GM23248 (cell line): ENCODE measurements around the gene ZNF616. TPM values are rescaled to one million over a fixed set of nuclear protein-coding genes. Genes with fewer than 3 reads are reported as not detected.

Source experiments
- DNase-seq: peaks from one replicate; pipeline ENCODE4 v3.0.0-alpha.2; 2015
- H2AFZ ChIP-seq: fragments of 200-600 bp; sonication (generic); 2 replicates; pipeline ENCODE4 v1.6.1; 2016; ENCODE audit warnings: antibody characterized with exemption
- H3F3A ChIP-seq: fragments of 200-600 bp; sonication (generic); 2 replicates; pipeline ENCODE4 v1.6.1; 2016; ENCODE audit warnings: mild to moderate bottlenecking, antibody characterized with exemption, mixed run types; ENCODE audit not compliant: insufficient read depth
- H3K27ac ChIP-seq: fragments of 200-600 bp; sonication (generic); 2 replicates; pipeline ENCODE4 v1.5.1; 2016; ENCODE audit warnings: mild to moderate bottlenecking
- H3K27me3 ChIP-seq: fragments of 200-600 bp; sonication (generic); replicated peaks from 2 replicates; pipeline ENCODE4 v1.6.1; 2016; ENCODE audit warnings: mild to moderate bottlenecking; ENCODE audit not compliant: insufficient read depth
- H3K36me3 ChIP-seq: fragments of 200-600 bp; sonication (generic); 2 replicates; pipeline ENCODE4 v1.6.1; 2016; ENCODE audit warnings: low read depth, mild to moderate bottlenecking
- H3K4me1 ChIP-seq: fragments of 200-600 bp; sonication (generic); 2 replicates; pipeline ENCODE4 v1.6.1; 2016; ENCODE audit warnings: mild to moderate bottlenecking; ENCODE audit not compliant: insufficient read depth
- H3K4me2 ChIP-seq: fragments of 200-600 bp; sonication (generic); one replicate; pipeline ENCODE4 v1.6.1; 2016; ENCODE audit warnings: mild to moderate bottlenecking; ENCODE audit not compliant: unreplicated experiment
- H3K4me3 ChIP-seq: fragments of 200-600 bp; sonication (generic); 2 replicates; pipeline ENCODE4 v1.5.1; 2016; ENCODE audit warnings: mild to moderate bottlenecking
- H3K79me2 ChIP-seq: fragments of 200-600 bp; sonication (generic); 2 replicates; pipeline ENCODE4 v1.6.1; 2016; ENCODE audit warnings: mild to moderate bottlenecking; ENCODE audit not compliant: insufficient read depth
- H3K9ac ChIP-seq: fragments of 200-600 bp; sonication (generic); 2 replicates; pipeline ENCODE4 v1.6.1; 2016; ENCODE audit warnings: mild to moderate bottlenecking
- H3K9me2 ChIP-seq: fragments of 200-600 bp; sonication (generic); 2 replicates; pipeline ENCODE4 v1.6.1; 2016; ENCODE audit warnings: mixed run types, mild to moderate bottlenecking, moderate library complexity; ENCODE audit not compliant: insufficient read depth
- H3K9me3 ChIP-seq: fragments of 200-600 bp; sonication (generic); one replicate; pipeline ENCODE4 v1.6.1; 2017; ENCODE audit warnings: low read depth
- H4K20me1 ChIP-seq: fragments of 200-600 bp; sonication (generic); 2 replicates; pipeline ENCODE4 v1.6.0; 2016; ENCODE audit not compliant: insufficient read depth
- EZH2 ChIP-seq: fragments of 200-600 bp; sonication (generic); IDR thresholded peaks from 2 replicates; pipeline ENCODE4 v1.6.1; 2018; ENCODE audit warnings: antibody characterized with exemption, mild to moderate bottlenecking; ENCODE audit not compliant: insufficient read depth, poor library complexity, severe bottlenecking
- EZH2phosphoT487 ChIP-seq: fragments of 200-600 bp; sonication (generic); IDR thresholded peaks from 2 replicates; pipeline ENCODE4 v1.6.1; 2018; ENCODE audit warnings: antibody characterized with exemption, moderate library complexity, mild to moderate bottlenecking, low read depth; ENCODE audit not compliant: insufficient read depth
- WGBS, 2 experiments: methylation state at CpG; one replicate each; pipeline ENCODE4 v1.1.6; 2015 to 2017; ENCODE audit warnings: low lambda C conversion rate in 2 of 2, low coverage in 1 of 2; ENCODE audit errors: missing lambda C conversion rate in 2 of 2; 5-methylcytosine and 5-hydroxymethylcytosine counted together
- in situ Hi-C: fragments of 300-500 bp; cut with MboI; formaldehyde crosslinking; loops from 2 replicates; pipeline ENCODE4 v1.15.0; 2020
- polyA plus RNA-seq: library from polyadenylated mRNA; unstranded; fragments of >200 nt; fragmentation: Nextera tagmentation; extraction: Ambion mirVana; gene quantifications from 2 replicates; pipeline ENCODE4 v1.2.1, GENCODE V29; 2016
- total RNA-seq: library from RNA; depleted of rRNA; stranded (reverse); fragments of >200 nt; shearing (Covaris generic); gene quantifications from 2 replicates; pipeline ENCODE4 v1.2.3, GENCODE V29; 2014

ZNF616 gene
- total and polyA plus RNA-seq, 2 experiments from 2014 or later, result 4.7 to 5.8 TPM

DNA sequence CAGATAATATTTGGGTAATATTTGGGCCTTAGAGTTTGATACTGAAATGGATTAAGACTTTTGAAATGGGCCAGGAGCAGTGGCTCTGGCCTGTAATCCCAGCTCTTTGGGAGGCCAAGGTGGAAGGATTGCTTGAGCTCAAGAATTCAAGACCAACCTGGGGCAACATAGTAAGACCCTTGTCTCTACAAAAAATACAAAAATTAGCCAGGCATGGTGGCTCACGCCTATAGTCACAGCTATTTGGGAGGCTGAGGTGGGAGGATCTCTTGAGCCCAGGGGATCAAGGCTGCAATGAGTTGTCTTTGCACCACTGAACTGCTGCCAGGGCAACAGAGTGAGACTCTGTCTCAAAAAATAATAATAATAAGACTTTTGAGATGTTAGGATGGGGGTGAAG, 32.6 kb upstream of the ZNF616 start:
- no peaks in the 10 kb centered on the region for H4K20me1 ChIP-seq

DNA sequence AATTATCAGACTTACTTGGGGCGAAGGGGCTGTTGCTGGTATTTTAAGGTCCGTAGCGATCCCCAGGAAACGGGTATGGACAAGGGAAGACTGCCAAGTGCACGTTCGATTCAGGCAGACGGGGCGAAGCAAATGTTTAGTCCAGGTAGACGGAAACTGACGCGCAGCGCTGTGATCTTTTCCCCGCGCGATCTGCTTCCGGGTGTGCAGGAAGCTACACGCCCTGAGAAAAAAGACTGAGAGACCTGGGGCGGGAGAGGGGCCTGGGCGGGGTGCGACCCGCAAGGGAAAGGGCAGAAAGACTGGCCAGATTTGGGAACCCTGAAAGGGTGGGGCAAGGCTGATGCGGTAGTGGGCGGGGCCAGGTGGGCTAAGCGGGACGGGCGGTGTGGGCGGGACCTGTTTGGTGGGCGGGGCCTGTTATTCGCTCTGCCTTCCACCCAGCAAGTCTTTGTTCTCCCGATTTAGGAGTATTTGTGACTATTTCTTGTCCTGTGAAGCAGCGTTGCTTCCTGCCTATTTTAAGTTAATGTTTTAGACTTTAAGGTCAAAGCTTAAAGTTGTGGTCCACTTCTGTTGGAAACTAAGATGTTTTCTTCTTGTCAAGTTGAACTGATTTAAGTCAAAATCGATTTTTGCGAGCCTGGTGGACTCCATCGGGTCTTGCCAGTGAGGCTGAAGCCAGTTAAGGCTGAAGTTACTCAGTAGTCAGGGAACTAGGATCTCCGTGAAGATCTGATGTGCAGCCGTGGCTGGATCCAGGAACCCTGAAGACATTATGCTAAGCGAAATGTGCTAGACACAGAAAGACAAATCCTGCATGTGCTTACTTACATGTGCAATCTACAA, 31.8 kb upstream of the ZNF616 start, which contains the start of gene ZNF836:
Gene ZNF836, minus strand, starts transcription at position 301 of the 849 bp plus-strand sequence. CDS start 3,549 bp downstream, outside the sequence.
- in situ Hi-C loops, result no loop called here
- 4 to 6% methylated on average over 30 to 37 of the region's 37 CpGs for whole genome bisulfite sequencing, 2 experiments
- peak within 1 kb of the TSS; percentile 94 for H3K4me3 ChIP-seq
- no peaks in the 10 kb centered on the region for H3K9me2 ChIP-seq
- peak within 1 kb of the TSS; percentile 99 for H2AFZ ChIP-seq
- no peaks in the 10 kb centered on the region for H4K20me1 ChIP-seq
- TF ChIP-seq EZH2, result no peak
- TF ChIP-seq EZH2phosphoT487, result no peak
- no peaks in the 10 kb centered on the region for H3K27me3 ChIP-seq
- H3F3A ChIP-seq, result no peaks in the 10 kb centered on the region; the same call in 1 of the 2 replicates
- H3K4me2 ChIP-seq, result peak within 1 kb of the TSS; percentile 99
- peak; percentile 89 for DNase-seq
- H3K79me2 ChIP-seq, result peaks cover 7% of the 10 kb centered on the region; the same call in 1 of the 2 replicates
- peak within 1 kb of the TSS; percentile 84 for H3K9ac ChIP-seq
- peaks cover 5% of the 10 kb centered on the region; the same call in 1 of the 2 replicates for H3K36me3 ChIP-seq
- H3K9me3 ChIP-seq, result no peaks in the 10 kb centered on the region
- no peak within 1 kb of the TSS for H3K27ac ChIP-seq
- H3K4me1 ChIP-seq, result peaks cover 6% of the 10 kb centered on the region; the same call in 1 of the 2 replicates

More for the DNA sequence above, 32.6 kb upstream of the ZNF616 start:
- in situ Hi-C loops, result no loop called here
- peaks cover 7% of the 10 kb centered on the region; the same call in 1 of the 2 replicates for H3K79me2 ChIP-seq
- H3K4me2 ChIP-seq, result no peak overlapping the region
- H3K4me1 ChIP-seq, result peaks cover 6% of the 10 kb centered on the region; the same call in 1 of the 2 replicates
- no peak for DNase-seq
- H2AFZ ChIP-seq, result peak overlapping the region; percentile 99
- H3K4me3 ChIP-seq, result no peak overlapping the region
- H3K9me2 ChIP-seq, result no peaks in the 10 kb centered on the region
- no peak overlapping the region for H3K9ac ChIP-seq
- WGBS, 2 experiments, result 90 to 100% methylated on average over 1 of the region's 1 CpG
- no peaks in the 10 kb centered on the region; the same call in 1 of the 2 replicates for H3F3A ChIP-seq
- no peaks in the 10 kb centered on the region for H3K27me3 ChIP-seq
- H3K9me3 ChIP-seq, result no peaks in the 10 kb centered on the region
- no peak for TF ChIP-seq EZH2
- no peak for TF ChIP-seq EZH2phosphoT487
- H3K36me3 ChIP-seq, result peaks cover 5% of the 10 kb centered on the region; the same call in 1 of the 2 replicates
- H3K27ac ChIP-seq, result no peak overlapping the region

DNA sequence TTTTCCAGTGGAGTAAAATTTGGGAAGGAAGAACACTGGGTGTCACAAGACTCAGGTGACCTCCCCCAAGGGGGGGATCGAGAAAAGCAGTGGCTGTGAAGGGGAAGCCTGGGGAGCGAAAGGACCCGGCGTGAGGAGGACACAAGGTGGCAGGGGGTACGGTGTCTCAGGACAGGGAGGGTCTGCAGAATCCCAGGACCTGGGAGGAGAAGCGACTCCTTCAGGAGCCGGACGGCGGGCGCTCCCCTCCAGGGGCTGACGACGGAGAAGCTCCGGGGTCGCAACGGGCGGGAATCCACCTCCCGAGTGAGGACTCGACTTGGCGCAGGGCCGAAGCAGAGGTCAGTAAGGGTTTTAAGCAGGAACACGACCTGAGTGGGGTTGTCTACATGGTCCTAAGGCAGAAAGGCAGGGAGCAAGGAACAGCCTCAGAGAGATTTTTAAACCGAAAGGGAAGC, 31.2 kb upstream of the ZNF616 start:
- Histone ChIP-seq H3F3A (no peaks in the 10 kb centered on the region; the same call in 1 of the 2 replicates), H3K4me3 (peak overlapping the region; percentile 94), H4K20me1 (no peaks in the 10 kb centered on the region), H3K9me2 (no peaks in the 10 kb centered on the region), H3K4me2 (peak overlapping the region; percentile 99), H3K36me3 (peaks cover 5% of the 10 kb centered on the region; the same call in 1 of the 2 replicates), H3K9ac (peak overlapping the region; percentile 84), H3K79me2 (peaks cover 7% of the 10 kb centered on the region; the same call in 1 of the 2 replicates), H3K27me3 (no peaks in the 10 kb centered on the region), H3K4me1 (peaks cover 6% of the 10 kb centered on the region; the same call in 1 of the 2 replicates), H3K27ac (no peak overlapping the region), H3K9me3 (no peaks in the 10 kb centered on the region), H2AFZ (peak overlapping the region; percentile 99)
- DNase-seq, result no peak
- in situ Hi-C loops, result no loop called here
- TF ChIP-seq EZH2, result no peak
- TF ChIP-seq EZH2phosphoT487, result no peak
- WGBS, 2 experiments, result 1 to 2% methylated on average over 22 of the region's 22 CpGs

DNA sequence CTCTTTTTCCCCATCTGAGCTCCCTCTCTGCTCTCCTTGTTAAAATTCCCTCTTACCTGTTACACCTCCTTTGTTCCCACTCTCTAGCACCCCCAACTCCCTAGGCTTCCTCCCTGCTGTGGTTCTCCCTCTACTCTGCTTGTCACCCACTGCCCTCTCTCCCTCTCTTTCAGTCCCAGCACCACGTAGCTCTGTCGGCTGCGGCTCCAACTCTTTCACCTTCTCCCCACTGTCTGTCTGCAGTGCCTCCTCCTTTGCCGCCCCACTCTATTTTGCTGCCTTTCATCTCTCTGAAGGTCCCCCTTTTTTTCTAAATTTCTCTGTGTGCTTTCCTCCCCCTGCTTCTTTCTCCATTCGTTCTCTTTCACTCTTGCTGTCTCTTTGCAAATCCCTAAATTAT, 30.6 kb upstream of the ZNF616 start:
- no peaks in the 10 kb centered on the region; the same call in 1 of the 2 replicates for H3F3A ChIP-seq
- H3K9me3 ChIP-seq, result no peaks in the 10 kb centered on the region
- no peak overlapping the region for H3K27ac ChIP-seq
- peak overlapping the region; percentile 99 for H3K4me2 ChIP-seq
- peak overlapping the region; percentile 99 for H2AFZ ChIP-seq
- H3K36me3 ChIP-seq, result peaks cover 7% of the 10 kb centered on the region; the same call in 1 of the 2 replicates
- peaks cover 7% of the 10 kb centered on the region; the same call in 1 of the 2 replicates for H3K79me2 ChIP-seq
- peak overlapping the region; percentile 94 for H3K4me3 ChIP-seq
- no peaks in the 10 kb centered on the region for H4K20me1 ChIP-seq
- in situ Hi-C loops, result no loop called here
- WGBS, 2 experiments, result 5 to 9% methylated on average over 5 of the region's 5 CpGs
- peak overlapping the region; percentile 84 for H3K9ac ChIP-seq
- no peak for TF ChIP-seq EZH2
- no peak for TF ChIP-seq EZH2phosphoT487
- DNase-seq, result peak; percentile 27
- no peaks in the 10 kb centered on the region for H3K27me3 ChIP-seq
- H3K9me2 ChIP-seq, result no peaks in the 10 kb centered on the region
- H3K4me1 ChIP-seq, result peaks cover 6% of the 10 kb centered on the region; the same call in 1 of the 2 replicates
